WTC11 (cell line): ENCODE measurements around the gene CAMP. TPM values are rescaled to one million over a fixed set of nuclear protein-coding genes. Genes with fewer than 3 reads are reported as not detected.

Experiments used
- ATAC-seq: fragments of 200-7000 bp; cut with Tn5 transposase; 2 replicates; pipeline ENCODE4 v1.10.0; 2021; ENCODE audit warnings: mild to moderate bottlenecking, moderate library complexity
- CTCF ChIA-PET: fragments of 300-600 bp; sonication (Branson Sonifier 250); formaldehyde crosslinking; loops from one replicate; lab custom pipeline; 2021; ENCODE audit warnings: antibody characterized with exemption; lab: Charles Lee
- POLR2A ChIA-PET: fragments of 350-600 bp; sonication (Branson Sonifier 250); formaldehyde crosslinking; loops from one replicate; lab custom pipeline; 2021; ENCODE audit warnings: antibody characterized with exemption; lab: Charles Lee
- DNase-seq: peaks from one replicate; pipeline ENCODE4 v3.0.0; 2021; ENCODE audit warnings: low spot score
- H3K27ac Mint-ChIP-seq: 2 replicates; pipeline ENCODE4 v1.8.0; 2021; ENCODE audit warnings: mixed read lengths
- H3K27me3 Mint-ChIP-seq: 2 replicates; pipeline ENCODE4 v1.8.0; 2021; ENCODE audit warnings: low read depth, mild to moderate bottlenecking, moderate library complexity, mixed read lengths
- H3K36me3 Mint-ChIP-seq: 2 replicates; pipeline ENCODE4 v1.8.0; 2021; ENCODE audit warnings: mixed read lengths
- H3K4me1 Mint-ChIP-seq: 2 replicates; pipeline ENCODE4 v1.8.0; 2022; ENCODE audit warnings: mixed read lengths
- H3K4me3 Mint-ChIP-seq: 2 replicates; pipeline ENCODE4 v1.8.0; 2021; ENCODE audit warnings: mild to moderate bottlenecking, moderate library complexity, mixed read lengths
- H3K9me3 Mint-ChIP-seq: 2 replicates; pipeline ENCODE4 v1.8.0; 2021; ENCODE audit warnings: mixed read lengths
- GTF2I ChIP-seq: fragments of 250-450 bp; sonication (Bioruptor Pico); conservative IDR thresholded peaks from 2 replicates; pipeline ENCODE4 v1.4.0; 2021; ENCODE audit warnings: mild to moderate bottlenecking
- MAX ChIP-seq: sonication (generic); formaldehyde crosslinking; IDR thresholded peaks from 2 replicates; pipeline ENCODE4 v1.8.0; 2022; ENCODE audit warnings: mild to moderate bottlenecking, missing genetic modification reagents
- MYBL2 ChIP-seq: sonication (generic); formaldehyde crosslinking; IDR thresholded peaks from 2 replicates; pipeline ENCODE4 v1.8.1; 2023; ENCODE audit warnings: mild to moderate bottlenecking, moderate library complexity, missing genetic modification reagents
- NR1H2 ChIP-seq: sonication (generic); formaldehyde crosslinking; IDR thresholded peaks from 2 replicates; pipeline ENCODE4 v1.9.0; 2021; ENCODE audit warnings: mild to moderate bottlenecking, moderate library complexity, missing genetic modification reagents
- OVOL2 ChIP-seq: fragments of 250-450 bp; sonication (Bioruptor Pico); IDR thresholded peaks from 2 replicates; pipeline ENCODE4 v1.9.0; 2021; ENCODE audit warnings: mild to moderate bottlenecking, borderline replicate concordance
- PRRX2 ChIP-seq: fragments of 250-450 bp; sonication (Bioruptor Pico); IDR thresholded peaks from 2 replicates; pipeline ENCODE4 v1.8.0; 2021; ENCODE audit warnings: mild to moderate bottlenecking
- RELA ChIP-seq: sonication (generic); formaldehyde crosslinking; IDR thresholded peaks from 2 replicates; pipeline ENCODE4 v1.8.1; 2022; ENCODE audit warnings: missing genetic modification reagents, mild to moderate bottlenecking, borderline replicate concordance
- SMAD4 ChIP-seq: sonication (generic); formaldehyde crosslinking; IDR thresholded peaks from 2 replicates; pipeline ENCODE4 v1.8.0; 2022; ENCODE audit warnings: mild to moderate bottlenecking, missing genetic modification reagents
- SOX15 ChIP-seq: fragments of 250-450 bp; sonication (Bioruptor Pico); IDR thresholded peaks from 2 replicates; pipeline ENCODE4 v1.9.0; 2021; ENCODE audit warnings: mild to moderate bottlenecking
- STAT6 ChIP-seq: sonication (generic); formaldehyde crosslinking; conservative IDR thresholded peaks from 2 replicates; pipeline ENCODE4 v1.8.1; 2023; ENCODE audit warnings: mild to moderate bottlenecking, low read depth, missing genetic modification reagents, moderate library complexity
- TEAD1 ChIP-seq: sonication (generic); formaldehyde crosslinking; IDR thresholded peaks from 2 replicates; pipeline ENCODE4 v1.8.0; 2022; ENCODE audit warnings: mild to moderate bottlenecking, missing genetic modification reagents
- ZNF138 ChIP-seq: sonication (generic); formaldehyde crosslinking; conservative IDR thresholded peaks from 2 replicates; pipeline ENCODE4 v1.8.1; 2022; ENCODE audit warnings: mild to moderate bottlenecking, moderate library complexity, missing genetic modification reagents
- ZNF232 ChIP-seq: sonication (generic); formaldehyde crosslinking; IDR thresholded peaks from 2 replicates; pipeline ENCODE4 v1.8.0; 2022; ENCODE audit warnings: mild to moderate bottlenecking, missing genetic modification reagents
- ZNF317 ChIP-seq: sonication (generic); formaldehyde crosslinking; IDR thresholded peaks from 2 replicates; pipeline ENCODE4 v1.8.1; 2023; ENCODE audit warnings: low read depth, mild to moderate bottlenecking, moderate library complexity, missing genetic modification reagents, borderline replicate concordance
- ZNF416 ChIP-seq: fragments of 250-450 bp; sonication (Bioruptor Pico); IDR thresholded peaks from 2 replicates; pipeline ENCODE4 v1.9.0; 2021; ENCODE audit warnings: mild to moderate bottlenecking, inconsistent platforms
- ZNF671 ChIP-seq: fragments of 250-450 bp; sonication (Bioruptor Pico); IDR thresholded peaks from 2 replicates; pipeline ENCODE4 v1.8.0; 2021; ENCODE audit warnings: mild to moderate bottlenecking
- total RNA-seq: library from RNA; stranded (reverse); gene quantifications from 3 replicates; pipeline ENCODE4 v1.2.3, GENCODE V29; 2021
- TF ChIP-seq, protein P1 (sequence below): sonication (generic); formaldehyde crosslinking; IDR thresholded peaks from 2 replicates; pipeline ENCODE4 v1.8.1; 2023; ENCODE audit warnings: mild to moderate bottlenecking, missing genetic modification reagents
- TF ChIP-seq, protein P2 (sequence below): sonication (generic); formaldehyde crosslinking; IDR thresholded peaks from 2 replicates; pipeline ENCODE4 v1.8.0; 2023; ENCODE audit warnings: missing genetic modification reagents, mild to moderate bottlenecking, borderline replicate concordance
- TF ChIP-seq, protein P3 (sequence below): fragments of 250-450 bp; sonication (Bioruptor Pico); IDR thresholded peaks from 2 replicates; pipeline ENCODE4 v1.9.0; 2021; ENCODE audit warnings: moderate library complexity, mild to moderate bottlenecking, inconsistent platforms, borderline replicate concordance
- TF ChIP-seq, protein P4 (sequence below): sonication (generic); formaldehyde crosslinking; IDR thresholded peaks from 2 replicates; pipeline ENCODE4 v1.8.1; 2022; ENCODE audit warnings: missing genetic modification reagents, borderline replicate concordance

The CAMP gene
- total RNA-seq, 1 experiment from 2014 or later, result not detected

- peaks cover 4% of the 10 kb centered on the region; the same call in 1 of the 2 replicates for H3K27me3 Mint-ChIP-seq
- no peak overlapping the region for H3K4me3 Mint-ChIP-seq
- H3K36me3 Mint-ChIP-seq, result peaks cover 14% of the 10 kb centered on the region
- H3K9me3 Mint-ChIP-seq, result peaks cover 18% of the 10 kb centered on the region
- no peak for ATAC-seq
- CTCF ChIA-PET, result interaction anchor here (1.1 to 1.8 kb wide), 2 partner anchors 42 to 200 kb away, joined by 5 to 6 read pairs; no protein-coding TSS in a partner anchor
- POLR2A ChIA-PET, result no interaction called here
- no peak overlapping the region for H3K27ac Mint-ChIP-seq
- TF ChIP-seq PRRX2 (CRISPR knock-in tag) (no peak), STAT6 (CRISPR knock-in tag) (no peak), MAX (CRISPR knock-in tag) (no peak), SOX15 (no peak), SMAD4 (no peak), OVOL2 (CRISPR knock-in tag) (no peak), NR1H2 (CRISPR knock-in tag) (no peak), TEAD1 (CRISPR knock-in tag) (no peak), MYBL2 (no peak), GTF2I (CRISPR knock-in tag) (no peak), ZNF317 (CRISPR knock-in tag) (no peak)
- TF ChIP-seq, protein P1, sequence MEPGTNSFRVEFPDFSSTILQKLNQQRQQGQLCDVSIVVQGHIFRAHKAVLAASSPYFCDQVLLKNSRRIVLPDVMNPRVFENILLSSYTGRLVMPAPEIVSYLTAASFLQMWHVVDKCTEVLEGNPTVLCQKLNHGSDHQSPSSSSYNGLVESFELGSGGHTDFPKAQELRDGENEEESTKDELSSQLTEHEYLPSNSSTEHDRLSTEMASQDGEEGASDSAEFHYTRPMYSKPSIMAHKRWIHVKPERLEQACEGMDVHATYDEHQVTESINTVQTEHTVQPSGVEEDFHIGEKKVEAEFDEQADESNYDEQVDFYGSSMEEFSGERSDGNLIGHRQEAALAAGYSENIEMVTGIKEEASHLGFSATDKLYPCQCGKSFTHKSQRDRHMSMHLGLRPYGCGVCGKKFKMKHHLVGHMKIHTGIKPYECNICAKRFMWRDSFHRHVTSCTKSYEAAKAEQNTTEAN (CRISPR knock-in tag), result no peak
- TF ChIP-seq, protein P2, sequence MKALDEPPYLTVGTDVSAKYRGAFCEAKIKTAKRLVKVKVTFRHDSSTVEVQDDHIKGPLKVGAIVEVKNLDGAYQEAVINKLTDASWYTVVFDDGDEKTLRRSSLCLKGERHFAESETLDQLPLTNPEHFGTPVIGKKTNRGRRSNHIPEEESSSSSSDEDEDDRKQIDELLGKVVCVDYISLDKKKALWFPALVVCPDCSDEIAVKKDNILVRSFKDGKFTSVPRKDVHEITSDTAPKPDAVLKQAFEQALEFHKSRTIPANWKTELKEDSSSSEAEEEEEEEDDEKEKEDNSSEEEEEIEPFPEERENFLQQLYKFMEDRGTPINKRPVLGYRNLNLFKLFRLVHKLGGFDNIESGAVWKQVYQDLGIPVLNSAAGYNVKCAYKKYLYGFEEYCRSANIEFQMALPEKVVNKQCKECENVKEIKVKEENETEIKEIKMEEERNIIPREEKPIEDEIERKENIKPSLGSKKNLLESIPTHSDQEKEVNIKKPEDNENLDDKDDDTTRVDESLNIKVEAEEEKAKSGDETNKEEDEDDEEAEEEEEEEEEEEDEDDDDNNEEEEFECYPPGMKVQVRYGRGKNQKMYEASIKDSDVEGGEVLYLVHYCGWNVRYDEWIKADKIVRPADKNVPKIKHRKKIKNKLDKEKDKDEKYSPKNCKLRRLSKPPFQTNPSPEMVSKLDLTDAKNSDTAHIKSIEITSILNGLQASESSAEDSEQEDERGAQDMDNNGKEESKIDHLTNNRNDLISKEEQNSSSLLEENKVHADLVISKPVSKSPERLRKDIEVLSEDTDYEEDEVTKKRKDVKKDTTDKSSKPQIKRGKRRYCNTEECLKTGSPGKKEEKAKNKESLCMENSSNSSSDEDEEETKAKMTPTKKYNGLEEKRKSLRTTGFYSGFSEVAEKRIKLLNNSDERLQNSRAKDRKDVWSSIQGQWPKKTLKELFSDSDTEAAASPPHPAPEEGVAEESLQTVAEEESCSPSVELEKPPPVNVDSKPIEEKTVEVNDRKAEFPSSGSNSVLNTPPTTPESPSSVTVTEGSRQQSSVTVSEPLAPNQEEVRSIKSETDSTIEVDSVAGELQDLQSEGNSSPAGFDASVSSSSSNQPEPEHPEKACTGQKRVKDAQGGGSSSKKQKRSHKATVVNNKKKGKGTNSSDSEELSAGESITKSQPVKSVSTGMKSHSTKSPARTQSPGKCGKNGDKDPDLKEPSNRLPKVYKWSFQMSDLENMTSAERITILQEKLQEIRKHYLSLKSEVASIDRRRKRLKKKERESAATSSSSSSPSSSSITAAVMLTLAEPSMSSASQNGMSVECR (CRISPR knock-in tag), result no peak
- TF ChIP-seq, protein P3, sequence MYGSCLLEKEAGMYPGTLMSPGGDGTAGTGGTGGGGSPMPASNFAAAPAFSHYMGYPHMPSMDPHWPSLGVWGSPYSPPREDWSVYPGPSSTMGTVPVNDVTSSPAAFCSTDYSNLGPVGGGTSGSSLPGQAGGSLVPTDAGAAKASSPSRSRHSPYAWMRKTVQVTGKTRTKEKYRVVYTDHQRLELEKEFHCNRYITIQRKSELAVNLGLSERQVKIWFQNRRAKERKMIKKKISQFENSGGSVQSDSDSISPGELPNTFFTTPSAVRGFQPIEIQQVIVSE (CRISPR knock-in tag), result no peak
- no peak for DNase-seq
- peaks cover 30% of the 10 kb centered on the region for H3K4me1 Mint-ChIP-seq
These were observed 13.2 kb downstream of the CAMP start for GRCh38 chr3:48236531-48236930.

DNA sequence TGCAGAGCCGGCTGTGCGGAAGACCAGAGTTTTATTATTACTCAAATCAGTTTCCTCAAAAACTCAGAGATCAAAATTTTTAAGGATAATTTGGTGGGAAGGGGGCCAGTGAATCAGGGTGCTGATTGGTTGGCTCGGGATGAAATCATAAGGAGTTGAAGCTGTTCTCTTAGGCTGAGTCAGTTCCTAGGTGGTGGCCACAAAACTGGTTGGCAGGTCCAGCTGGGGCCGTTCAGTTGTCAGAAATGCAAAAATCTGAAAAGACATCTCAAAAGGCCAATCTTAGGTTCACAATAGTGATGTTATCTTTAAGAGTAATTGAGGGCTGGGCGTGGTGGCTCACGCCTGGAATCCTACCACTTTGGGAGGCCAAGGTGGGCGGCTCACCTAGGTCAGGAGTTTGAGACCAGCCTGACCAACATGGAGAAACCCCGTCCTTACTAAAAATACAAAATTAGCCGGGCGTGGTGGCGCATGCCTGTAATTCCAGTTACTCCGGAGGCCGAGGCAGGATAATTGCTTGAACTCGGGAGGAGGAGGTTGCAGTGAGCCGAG is 15.3 kb downstream of the CAMP start:
- no peak for DNase-seq
- Mint-ChIP-seq H3K36me3 (peaks cover 6% of the 10 kb centered on the region), H3K27me3 (no peaks in the 10 kb centered on the region), H3K4me3 (no peak overlapping the region), H3K9me3 (peaks cover 9% of the 10 kb centered on the region), H3K27ac (no peak overlapping the region), H3K4me1 (peaks cover 26% of the 10 kb centered on the region)
- POLR2A ChIA-PET, result no interaction called here
- CTCF ChIA-PET, result interaction anchor here (1.4 to 1.8 kb wide), 3 partner anchors 44 to 198 kb away, joined by 3 to 9 read pairs (median 6); no protein-coding TSS in a partner anchor
- no peak for TF ChIP-seq RELA (CRISPR knock-in tag)
- TF ChIP-seq, protein P4, sequence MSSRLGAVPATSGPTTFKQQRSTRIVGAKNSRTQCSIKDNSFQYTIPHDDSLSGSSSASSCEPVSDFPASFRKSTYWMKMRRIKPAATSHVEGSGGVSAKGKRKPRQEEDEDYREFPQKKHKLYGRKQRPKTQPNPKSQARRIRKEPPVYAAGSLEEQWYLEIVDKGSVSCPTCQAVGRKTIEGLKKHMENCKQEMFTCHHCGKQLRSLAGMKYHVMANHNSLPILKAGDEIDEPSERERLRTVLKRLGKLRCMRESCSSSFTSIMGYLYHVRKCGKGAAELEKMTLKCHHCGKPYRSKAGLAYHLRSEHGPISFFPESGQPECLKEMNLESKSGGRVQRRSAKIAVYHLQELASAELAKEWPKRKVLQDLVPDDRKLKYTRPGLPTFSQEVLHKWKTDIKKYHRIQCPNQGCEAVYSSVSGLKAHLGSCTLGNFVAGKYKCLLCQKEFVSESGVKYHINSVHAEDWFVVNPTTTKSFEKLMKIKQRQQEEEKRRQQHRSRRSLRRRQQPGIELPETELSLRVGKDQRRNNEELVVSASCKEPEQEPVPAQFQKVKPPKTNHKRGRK (CRISPR knock-in tag), result no peak
- no peak for TF ChIP-seq ZNF416 (CRISPR knock-in tag)
- TF ChIP-seq TEAD1 (CRISPR knock-in tag), result no peak
- no peak for TF ChIP-seq ZNF138 (CRISPR knock-in tag)
- TF ChIP-seq ZNF671 (CRISPR knock-in tag), result no peak
- TF ChIP-seq PRRX2 (CRISPR knock-in tag), result no peak
- TF ChIP-seq ZNF232 (CRISPR knock-in tag), result no peak
- no peak for ATAC-seq
